ENCODE data around the gene MED1. TPM values are rescaled to one million over a fixed set of nuclear protein-coding genes. Genes with fewer than 3 reads are reported as not detected.
"Not testable (repeated sequence)": the region's sequence is repeated elsewhere in the genome, so short reads cannot be mapped to it uniquely, and the experiment has no call there.

Gene MED1
- total RNA-seq, 2 donors from 2014 or later: 9.2 to 9.3 TPM

DNA sequence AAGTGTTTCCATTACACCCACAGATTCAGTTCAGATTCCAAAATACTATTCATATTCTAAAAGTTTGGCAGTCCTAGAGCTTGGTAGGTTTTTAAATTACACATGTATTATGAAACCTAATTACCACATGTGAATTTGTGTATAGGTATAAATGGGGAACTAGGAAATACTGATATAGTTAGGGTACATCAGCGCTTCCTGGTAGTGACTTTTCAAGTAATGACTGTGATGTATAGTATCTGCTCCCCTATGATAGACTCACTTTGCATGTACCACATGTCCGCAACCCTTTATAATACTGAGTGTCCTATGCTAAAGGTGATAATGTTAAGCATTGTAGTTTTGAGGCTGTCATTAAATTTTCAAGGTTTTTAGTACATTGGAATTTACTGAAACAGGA is 33.1 kb upstream of the MED1 start:
- H3K27ac ChIP-seq: no peak overlapping the region
- WGBS, 2 donors: 97 to 98% methylated on average over 2 of the region's 2 CpGs
- H3K4me1 ChIP-seq: no peaks in the 10 kb centered on the region
- H3K4me3 ChIP-seq: no peak overlapping the region
- ATAC-seq (no peak), DNase-seq (no peak)
- H3K9me3 ChIP-seq: no peaks in the 10 kb centered on the region
- no peaks in the 10 kb centered on the region for H3K27me3 ChIP-seq
- TF ChIP-seq, protein P1, sequence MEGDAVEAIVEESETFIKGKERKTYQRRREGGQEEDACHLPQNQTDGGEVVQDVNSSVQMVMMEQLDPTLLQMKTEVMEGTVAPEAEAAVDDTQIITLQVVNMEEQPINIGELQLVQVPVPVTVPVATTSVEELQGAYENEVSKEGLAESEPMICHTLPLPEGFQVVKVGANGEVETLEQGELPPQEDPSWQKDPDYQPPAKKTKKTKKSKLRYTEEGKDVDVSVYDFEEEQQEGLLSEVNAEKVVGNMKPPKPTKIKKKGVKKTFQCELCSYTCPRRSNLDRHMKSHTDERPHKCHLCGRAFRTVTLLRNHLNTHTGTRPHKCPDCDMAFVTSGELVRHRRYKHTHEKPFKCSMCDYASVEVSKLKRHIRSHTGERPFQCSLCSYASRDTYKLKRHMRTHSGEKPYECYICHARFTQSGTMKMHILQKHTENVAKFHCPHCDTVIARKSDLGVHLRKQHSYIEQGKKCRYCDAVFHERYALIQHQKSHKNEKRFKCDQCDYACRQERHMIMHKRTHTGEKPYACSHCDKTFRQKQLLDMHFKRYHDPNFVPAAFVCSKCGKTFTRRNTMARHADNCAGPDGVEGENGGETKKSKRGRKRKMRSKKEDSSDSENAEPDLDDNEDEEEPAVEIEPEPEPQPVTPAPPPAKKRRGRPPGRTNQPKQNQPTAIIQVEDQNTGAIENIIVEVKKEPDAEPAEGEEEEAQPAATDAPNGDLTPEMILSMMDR (IDR thresholded peaks at IDR 0.05): no peak
- no peak for TF ChIP-seq POLR2A (IDR thresholded peaks at IDR 0.05)
- no peaks in the 10 kb centered on the region for H3K36me3 ChIP-seq (replicated peaks in 1 of 2; ENCODE audit: insufficient read depth in 1 of 2, low read depth in 2 of 2)
- intact Hi-C loops (cut with DNase I): no loop called here

DNA sequence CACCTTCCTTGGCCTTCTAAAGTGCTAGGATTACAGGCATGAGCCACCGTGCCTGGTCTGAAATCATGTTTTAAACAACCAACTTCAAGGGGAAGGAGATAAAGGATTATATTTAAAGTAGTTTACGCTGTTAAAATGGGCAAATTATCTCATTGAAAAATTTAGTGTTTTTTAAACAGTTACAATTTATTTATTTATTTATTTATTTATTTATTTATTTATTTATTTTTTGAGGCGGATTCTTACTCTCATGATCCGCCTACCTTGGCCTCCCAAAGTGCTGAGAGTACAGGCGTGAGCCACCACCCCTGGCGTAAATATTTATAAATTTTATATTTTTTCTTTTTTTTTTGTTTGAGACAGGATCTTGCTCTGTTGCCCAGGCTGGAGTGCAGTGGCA is 32.4 kb upstream of the MED1 start:
- H3K9me3 ChIP-seq: no peaks in the 10 kb centered on the region
- DNase-seq: no peak
- 98% methylated on average over 6 of the region's 6 CpGs for WGBS, 2 donors
- H3K27me3 ChIP-seq: no peaks in the 10 kb centered on the region
- intact Hi-C loops (cut with DNase I): no loop called here
- TF ChIP-seq, protein P1 (IDR thresholded peaks at IDR 0.05): no peak
- no peak for TF ChIP-seq POLR2A (IDR thresholded peaks at IDR 0.05)
- H3K36me3 ChIP-seq (replicated peaks in 1 of 2; ENCODE audit: insufficient read depth in 1 of 2, low read depth in 2 of 2): no peaks in the 10 kb centered on the region
- H3K4me1 ChIP-seq: no peaks in the 10 kb centered on the region
- H3K27ac ChIP-seq: no peak overlapping the region
- no peak for ATAC-seq
- no peak overlapping the region for H3K4me3 ChIP-seq

DNA sequence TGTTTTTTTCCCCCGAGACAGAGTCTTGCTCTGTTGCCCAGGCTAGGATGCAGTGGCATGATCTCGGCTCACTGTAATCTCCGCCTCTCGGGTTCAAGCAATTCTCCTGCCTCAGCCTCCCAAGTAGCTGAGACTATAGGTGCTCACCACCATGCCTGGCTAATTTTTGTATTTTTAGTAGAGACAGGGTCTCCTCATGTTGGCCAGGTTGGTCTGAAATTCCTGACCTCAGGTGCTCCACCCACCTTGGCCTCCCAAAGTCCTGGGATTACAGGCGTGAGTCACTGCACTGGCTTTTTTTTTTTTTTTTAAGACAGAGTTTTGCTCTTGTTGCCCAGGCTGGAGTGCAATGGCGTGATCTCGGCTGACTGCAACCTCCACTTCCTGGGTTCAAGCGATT is 28.6 kb upstream of the MED1 start:
- H3K9me3 ChIP-seq; H3K4me1 ChIP-seq; DNase-seq; H3K36me3 ChIP-seq (replicated peaks in 1 of 2; ENCODE audit: insufficient read depth in 1 of 2, low read depth in 2 of 2); ATAC-seq; intact Hi-C loops (cut with DNase I); H3K27ac ChIP-seq; H3K27me3 ChIP-seq; H3K4me3 ChIP-seq: not testable (repeated sequence)
- 89 to 95% methylated on average over 8 of the region's 8 CpGs for WGBS, 2 donors

DNA sequence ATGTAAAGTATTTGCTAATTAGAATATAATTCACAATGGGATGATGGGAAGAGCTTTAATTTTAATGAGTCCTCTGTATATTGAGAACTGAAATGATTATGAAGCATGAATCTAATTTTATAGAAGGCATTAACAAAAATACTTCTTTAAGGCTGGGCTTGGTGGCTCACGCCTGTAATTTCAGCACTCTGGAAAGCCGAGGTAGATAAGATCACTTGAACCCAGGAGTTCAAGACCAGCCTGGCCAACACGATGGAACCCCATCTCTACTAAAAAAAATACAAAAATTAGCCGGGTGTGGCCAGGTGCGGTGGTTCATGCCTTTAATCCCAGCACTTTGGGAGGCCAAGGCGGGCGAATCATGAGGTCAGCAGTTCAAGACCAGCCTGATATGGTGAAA is 22.2 kb upstream of the MED1 start:
- TF ChIP-seq POLR2A (IDR thresholded peaks at IDR 0.05): no peak
- TF ChIP-seq, protein P1 (IDR thresholded peaks at IDR 0.05): no peak
- no peaks in the 10 kb centered on the region for H3K27me3 ChIP-seq
- no peak overlapping the region for H3K27ac ChIP-seq
- WGBS, 2 donors: 75 to 92% methylated on average over 3 to 7 of the region's 7 CpGs
- H3K4me1 ChIP-seq: no peaks in the 10 kb centered on the region
- no peaks in the 10 kb centered on the region for H3K9me3 ChIP-seq
- H3K4me3 ChIP-seq: no peak overlapping the region
- DNase-seq: no peak
- ATAC-seq: no peak
- intact Hi-C loops (cut with DNase I): no loop called here
- H3K36me3 ChIP-seq (replicated peaks in 1 of 2; ENCODE audit: insufficient read depth in 1 of 2, low read depth in 2 of 2): peaks cover 6 to 24% of the 10 kb centered on the region in 2 donors

DNA sequence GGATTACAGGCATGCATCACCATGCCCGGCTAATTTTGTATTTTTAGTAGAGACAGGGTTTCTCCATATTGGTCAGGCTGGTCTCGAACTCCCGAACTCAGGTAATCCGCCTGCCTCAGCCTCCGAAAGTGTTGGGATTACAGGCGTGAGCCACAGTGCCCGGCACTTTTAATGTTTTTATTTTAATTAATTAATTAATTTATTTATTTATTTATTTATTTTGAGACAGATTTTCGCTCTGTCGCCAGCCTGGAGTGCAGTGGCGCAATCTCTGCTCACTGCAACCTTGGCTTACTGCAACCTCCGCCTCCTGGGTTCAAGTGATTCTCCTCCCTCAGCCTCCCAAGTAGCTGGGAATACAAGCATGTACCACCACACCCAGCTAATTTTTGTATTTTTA is 17.5 kb upstream of the MED1 start:
- Histone ChIP-seq H3K4me1 (peaks cover 28% of the 10 kb centered on the region), H3K36me3 (replicated peaks in 1 of 2; ENCODE audit: insufficient read depth in 1 of 2, low read depth in 2 of 2) (peaks cover 6 to 18% of the 10 kb centered on the region in 2 donors)
- H3K27ac ChIP-seq; ATAC-seq; H3K9me3 ChIP-seq; H3K27me3 ChIP-seq; intact Hi-C loops (cut with DNase I); H3K4me3 ChIP-seq; DNase-seq: not testable (repeated sequence)
- 96 to 97% methylated on average over 10 to 11 of the region's 11 CpGs for WGBS, 2 donors

DNA sequence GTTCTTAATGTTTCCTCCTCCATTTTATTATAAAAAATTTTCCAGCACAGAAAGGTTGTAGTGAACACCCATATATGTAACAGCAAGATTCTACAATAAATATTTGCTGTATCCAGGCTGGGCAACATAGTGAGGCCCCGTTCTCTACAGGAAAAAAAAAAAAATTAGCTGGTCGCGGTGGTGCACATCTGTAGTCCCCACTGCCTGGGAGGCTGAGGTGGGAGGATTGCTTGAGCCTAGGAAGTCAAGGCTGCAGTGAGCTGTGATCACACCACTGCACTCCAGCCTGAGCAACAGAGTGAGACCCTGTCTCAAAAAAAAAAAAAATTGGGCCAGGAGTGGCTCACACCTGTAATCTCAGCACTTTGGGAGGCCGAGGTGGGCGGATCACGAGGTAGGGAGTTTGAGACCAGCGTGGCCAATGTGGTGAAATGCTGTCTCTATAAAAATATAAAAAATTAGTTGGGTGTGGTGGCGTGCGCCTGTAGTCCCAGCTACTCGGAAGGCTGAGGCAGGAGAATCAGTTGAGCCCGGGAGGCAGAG is 13.6 kb upstream of the MED1 start:
- peaks cover 34% of the 10 kb centered on the region for H3K4me1 ChIP-seq
- 78 to 84% methylated on average over 11 of the region's 11 CpGs for WGBS, 2 donors
- H3K4me3 ChIP-seq; H3K36me3 ChIP-seq (replicated peaks in 1 of 2; ENCODE audit: insufficient read depth in 1 of 2, low read depth in 2 of 2); H3K9me3 ChIP-seq; intact Hi-C loops (cut with DNase I); H3K27ac ChIP-seq; ATAC-seq; H3K27me3 ChIP-seq; DNase-seq: not testable (repeated sequence)

Data from body of pancreas (tissue), 4 donors.